GM12874 (cell line): ENCODE data around the gene APC2.

Source experiments
- TF ChIP-seq, protein P1 (sequence below): IDR thresholded peaks from 2 replicates; pipeline ENCODE4 v1.5.1; 2011; ENCODE audit warnings: low read depth, mild to moderate bottlenecking, control low read depth, low read length, moderate library complexity; ENCODE audit not compliant: insufficient read depth

APC2 gene, protein sequence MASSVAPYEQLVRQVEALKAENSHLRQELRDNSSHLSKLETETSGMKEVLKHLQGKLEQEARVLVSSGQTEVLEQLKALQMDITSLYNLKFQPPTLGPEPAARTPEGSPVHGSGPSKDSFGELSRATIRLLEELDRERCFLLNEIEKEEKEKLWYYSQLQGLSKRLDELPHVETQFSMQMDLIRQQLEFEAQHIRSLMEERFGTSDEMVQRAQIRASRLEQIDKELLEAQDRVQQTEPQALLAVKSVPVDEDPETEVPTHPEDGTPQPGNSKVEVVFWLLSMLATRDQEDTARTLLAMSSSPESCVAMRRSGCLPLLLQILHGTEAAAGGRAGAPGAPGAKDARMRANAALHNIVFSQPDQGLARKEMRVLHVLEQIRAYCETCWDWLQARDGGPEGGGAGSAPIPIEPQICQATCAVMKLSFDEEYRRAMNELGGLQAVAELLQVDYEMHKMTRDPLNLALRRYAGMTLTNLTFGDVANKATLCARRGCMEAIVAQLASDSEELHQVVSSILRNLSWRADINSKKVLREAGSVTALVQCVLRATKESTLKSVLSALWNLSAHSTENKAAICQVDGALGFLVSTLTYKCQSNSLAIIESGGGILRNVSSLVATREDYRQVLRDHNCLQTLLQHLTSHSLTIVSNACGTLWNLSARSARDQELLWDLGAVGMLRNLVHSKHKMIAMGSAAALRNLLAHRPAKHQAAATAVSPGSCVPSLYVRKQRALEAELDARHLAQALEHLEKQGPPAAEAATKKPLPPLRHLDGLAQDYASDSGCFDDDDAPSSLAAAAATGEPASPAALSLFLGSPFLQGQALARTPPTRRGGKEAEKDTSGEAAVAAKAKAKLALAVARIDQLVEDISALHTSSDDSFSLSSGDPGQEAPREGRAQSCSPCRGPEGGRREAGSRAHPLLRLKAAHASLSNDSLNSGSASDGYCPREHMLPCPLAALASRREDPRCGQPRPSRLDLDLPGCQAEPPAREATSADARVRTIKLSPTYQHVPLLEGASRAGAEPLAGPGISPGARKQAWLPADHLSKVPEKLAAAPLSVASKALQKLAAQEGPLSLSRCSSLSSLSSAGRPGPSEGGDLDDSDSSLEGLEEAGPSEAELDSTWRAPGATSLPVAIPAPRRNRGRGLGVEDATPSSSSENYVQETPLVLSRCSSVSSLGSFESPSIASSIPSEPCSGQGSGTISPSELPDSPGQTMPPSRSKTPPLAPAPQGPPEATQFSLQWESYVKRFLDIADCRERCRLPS (N-terminal part only)

DNA sequence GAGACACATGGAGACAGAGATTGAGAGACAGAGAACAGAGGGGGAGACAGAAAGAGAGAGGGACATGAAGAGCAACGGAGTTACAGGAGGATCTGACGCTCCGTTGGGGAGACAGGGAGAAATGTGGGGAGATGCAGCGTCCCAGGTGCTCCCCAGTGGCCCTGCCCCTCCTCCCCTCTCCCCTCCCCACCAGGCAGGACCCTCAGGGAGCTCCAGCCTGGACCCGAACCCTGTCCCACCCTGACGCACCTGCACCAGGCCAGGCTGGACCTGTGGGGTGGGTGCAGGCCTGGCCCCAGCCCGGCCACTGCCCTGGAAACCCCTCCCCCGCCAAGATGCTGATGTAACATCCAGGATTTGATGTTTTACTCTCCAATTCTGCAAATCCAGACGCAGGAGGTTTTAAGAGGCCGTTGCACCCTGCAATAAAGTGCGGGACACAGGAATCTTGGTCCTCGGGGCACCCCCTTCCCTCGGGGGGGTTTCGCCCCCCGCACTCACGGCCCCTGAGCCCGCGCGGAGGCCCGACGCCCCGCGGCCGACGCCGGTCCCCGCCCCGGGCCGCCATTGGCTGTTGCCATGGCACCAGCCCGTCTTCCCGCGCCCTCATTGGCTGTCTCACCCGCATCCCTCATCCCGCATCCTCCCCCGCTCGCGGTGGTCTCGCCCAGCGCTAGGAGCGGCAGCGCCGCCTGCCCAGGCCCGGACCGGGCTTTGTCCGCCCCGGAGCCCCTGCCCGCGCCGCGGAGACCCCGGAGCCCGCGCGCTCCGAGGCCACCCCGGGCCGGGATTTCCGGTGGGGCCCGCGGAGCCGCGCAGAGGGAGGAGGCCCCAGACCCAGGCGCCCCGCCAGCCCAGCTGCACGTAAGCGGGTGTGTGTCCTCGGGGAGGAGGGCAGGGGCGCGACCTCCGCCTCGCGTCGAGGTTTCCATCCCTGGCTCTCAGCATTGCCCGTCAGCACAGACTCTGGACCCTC lies at the start of gene APC2:
APC2 (plus strand) TSS at position 655 of the 976 bp plus-strand sequence. CDS start 2,881 bp downstream, outside the sequence.
- TF ChIP-seq, protein P1, sequence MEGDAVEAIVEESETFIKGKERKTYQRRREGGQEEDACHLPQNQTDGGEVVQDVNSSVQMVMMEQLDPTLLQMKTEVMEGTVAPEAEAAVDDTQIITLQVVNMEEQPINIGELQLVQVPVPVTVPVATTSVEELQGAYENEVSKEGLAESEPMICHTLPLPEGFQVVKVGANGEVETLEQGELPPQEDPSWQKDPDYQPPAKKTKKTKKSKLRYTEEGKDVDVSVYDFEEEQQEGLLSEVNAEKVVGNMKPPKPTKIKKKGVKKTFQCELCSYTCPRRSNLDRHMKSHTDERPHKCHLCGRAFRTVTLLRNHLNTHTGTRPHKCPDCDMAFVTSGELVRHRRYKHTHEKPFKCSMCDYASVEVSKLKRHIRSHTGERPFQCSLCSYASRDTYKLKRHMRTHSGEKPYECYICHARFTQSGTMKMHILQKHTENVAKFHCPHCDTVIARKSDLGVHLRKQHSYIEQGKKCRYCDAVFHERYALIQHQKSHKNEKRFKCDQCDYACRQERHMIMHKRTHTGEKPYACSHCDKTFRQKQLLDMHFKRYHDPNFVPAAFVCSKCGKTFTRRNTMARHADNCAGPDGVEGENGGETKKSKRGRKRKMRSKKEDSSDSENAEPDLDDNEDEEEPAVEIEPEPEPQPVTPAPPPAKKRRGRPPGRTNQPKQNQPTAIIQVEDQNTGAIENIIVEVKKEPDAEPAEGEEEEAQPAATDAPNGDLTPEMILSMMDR: no peak

DNA sequence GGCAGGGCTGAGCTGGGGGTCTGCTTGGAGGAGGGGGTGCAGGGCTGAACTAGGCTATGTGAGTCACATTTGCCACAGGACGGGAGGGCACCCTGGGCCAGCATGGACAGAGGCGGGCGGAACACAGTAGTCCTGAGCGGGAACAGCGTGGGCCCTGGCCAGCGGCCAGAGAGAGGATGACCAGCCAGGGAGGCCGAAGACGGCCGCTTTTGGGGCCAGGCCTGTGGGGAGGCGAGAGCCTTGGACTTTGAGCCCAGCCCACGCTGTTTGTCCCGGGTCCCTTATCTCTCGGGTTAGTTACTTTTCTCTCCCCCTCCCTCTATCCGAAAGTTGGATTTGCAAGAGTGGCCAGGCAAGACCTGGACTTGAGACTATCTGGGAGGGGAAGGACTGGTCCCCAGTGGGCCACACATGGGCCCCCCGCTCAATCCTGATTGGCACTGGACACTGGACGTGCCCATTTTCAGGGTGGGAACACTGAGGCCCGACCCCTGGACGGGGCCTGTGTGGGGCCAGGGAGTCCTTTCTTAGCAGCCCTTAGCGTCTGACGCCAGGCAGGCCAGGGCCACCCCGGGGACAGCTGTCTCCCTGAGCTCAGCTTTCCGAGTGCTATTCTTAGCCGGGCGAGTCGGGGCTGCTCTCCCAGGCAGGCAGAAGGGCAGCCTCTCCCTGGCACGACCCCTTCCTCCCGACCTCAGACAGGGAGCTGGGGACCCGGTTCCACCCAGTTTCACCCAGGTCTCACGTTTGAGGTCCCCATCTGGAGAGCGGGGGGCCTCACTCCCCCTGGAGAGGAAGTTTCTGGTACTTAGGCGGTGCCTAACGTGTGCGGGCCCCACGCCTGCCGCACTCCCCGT lies 49.4 kb upstream of the APC2 start:
- TF ChIP-seq, protein P1: no peak

DNA sequence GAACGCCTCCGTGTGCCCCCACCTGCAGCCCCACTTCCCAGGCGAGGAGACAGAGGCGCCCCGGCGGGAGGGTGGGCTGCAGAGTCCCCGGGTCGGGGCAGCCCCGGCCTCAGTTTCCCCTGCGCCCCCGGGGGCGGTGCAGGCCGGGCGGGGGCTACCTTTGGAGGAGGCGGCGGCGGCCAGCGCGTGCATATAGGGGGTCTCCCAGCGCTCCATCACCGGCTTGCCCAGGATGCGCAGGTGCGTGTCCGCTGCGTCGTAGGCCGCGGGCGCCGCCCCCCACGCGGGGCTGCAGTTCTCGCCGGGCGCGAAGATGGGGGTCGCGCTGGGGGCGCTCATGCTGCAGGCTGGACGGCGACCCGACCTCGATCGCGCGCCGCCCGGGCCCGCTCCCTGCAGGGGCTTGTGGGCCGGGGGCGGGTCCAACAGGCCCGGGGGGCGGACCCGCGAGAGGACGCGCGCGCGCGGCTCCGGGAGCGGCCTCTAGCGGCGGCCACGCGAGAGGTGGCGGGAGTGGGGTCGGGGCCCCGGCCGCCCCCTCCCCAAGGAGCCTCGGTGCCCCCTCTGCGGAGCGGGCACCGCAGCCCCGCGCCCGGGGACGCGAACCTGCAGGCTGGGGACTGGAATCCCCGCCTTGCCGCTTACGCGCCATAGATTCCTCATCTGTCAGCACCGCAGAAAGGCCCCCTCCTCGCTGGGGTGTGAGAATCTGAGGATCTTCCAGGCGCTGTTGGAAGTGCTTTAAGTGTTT lies 48.6 kb upstream of the APC2 start, which contains the start of gene GAMT:
GAMT (minus strand) TSS at position 405 of the 751 bp plus-strand sequence; CDS start at position 339, 66 bp downstream.
- TF ChIP-seq, protein P1: peak; percentile 68

DNA sequence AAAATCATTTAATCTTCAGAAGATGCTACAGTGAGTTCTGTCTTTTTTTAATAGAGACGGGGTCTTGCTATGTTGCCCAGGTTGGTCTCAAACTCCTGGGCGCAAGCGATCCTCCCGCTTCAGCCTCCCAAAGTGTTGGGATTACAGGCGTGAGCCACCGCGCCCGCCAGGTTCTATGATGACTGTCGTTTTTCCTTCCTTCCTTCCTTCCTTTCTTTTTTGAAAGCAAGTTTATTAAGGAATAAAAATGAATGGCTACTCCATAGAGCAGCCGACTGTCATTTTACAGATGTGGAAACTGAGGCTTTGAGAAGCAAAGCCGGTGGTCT lies 48.1 kb upstream of the APC2 start:
- TF ChIP-seq, protein P1: no peak

DNA sequence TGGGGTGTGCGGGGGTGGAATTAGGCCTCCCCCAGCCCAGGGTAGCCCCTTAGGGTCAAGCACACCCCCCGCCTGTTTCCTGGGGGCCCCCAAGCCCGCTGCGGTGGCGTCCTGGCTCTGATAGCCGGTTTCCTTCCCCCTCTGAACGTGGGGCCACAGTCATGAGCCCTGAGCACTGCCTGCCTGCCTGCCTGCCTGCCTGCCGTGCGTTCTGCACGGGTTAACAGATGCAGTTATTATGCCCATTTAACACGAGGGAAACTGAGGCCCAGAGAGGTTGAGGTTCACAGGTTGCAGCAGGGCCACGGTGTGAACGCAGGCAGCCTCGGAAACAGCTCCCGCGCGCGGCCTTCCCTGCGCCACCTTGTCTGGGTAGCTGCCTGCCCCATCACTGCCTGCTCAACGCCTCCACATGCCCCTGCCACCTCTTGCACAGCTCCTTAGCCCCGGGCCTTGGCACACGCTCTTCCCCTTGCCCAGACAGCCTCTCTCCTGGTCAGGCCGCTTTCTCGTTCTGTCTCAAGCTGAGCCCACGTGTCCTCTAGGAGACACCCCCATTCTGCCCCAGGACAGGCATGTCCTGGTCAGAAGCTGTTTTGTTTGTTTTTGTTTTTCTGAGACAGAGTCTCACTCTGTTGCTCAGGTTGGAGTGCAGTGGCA lies 47.4 kb upstream of the APC2 start:
- TF ChIP-seq, protein P1: no peak
